Measurements from ENCODE around the gene MSH2.
A peak's percentile ranks its signal among the peaks of the same experiment; 100 is the strongest.

The MSH2 gene

GRCh38 chr2:47509821-47510385 is 106.9 kb downstream of the MSH2 start:
- no peak for DNase-seq

- DNase-seq = no peak
These were observed 107.8 kb downstream of the MSH2 start for GRCh38 chr2:47510745-47511144.

GRCh38 chr2:47512581-47513083 is 109.7 kb downstream of the MSH2 start:
- no peak for DNase-seq

GRCh38 chr2:47513981-47514520 is 111.1 kb downstream of the MSH2 start:
- DNase-seq = no peak

- no peak for DNase-seq
These were observed 113.6 kb downstream of the MSH2 start for GRCh38 chr2:47516360-47517104.

GRCh38 chr2:47518497-47519146 is 115.7 kb downstream of the MSH2 start:
- no peak for DNase-seq

GRCh38 chr2:47519147-47519537 is 116.2 kb downstream of the MSH2 start:
- no peak for DNase-seq

- no peak for DNase-seq
These were observed 116.8 kb downstream of the MSH2 start for GRCh38 chr2:47519604-47520301.

GRCh38 chr2:47520302-47520630 is 117.3 kb downstream of the MSH2 start:
- no peak for DNase-seq

- DNase-seq = peak; percentile 76
These were observed 118.1 kb downstream of the MSH2 start for GRCh38 chr2:47520825-47521665.

- DNase-seq = no peak
These were observed 118.8 kb downstream of the MSH2 start for GRCh38 chr2:47521666-47522285.

- no peak for DNase-seq
These were observed 122.2 kb downstream of the MSH2 start for GRCh38 chr2:47525167-47525566.

- no peak for DNase-seq
These were observed 125.5 kb downstream of the MSH2 start for GRCh38 chr2:47528455-47528854.

- DNase-seq = no peak
These were observed 125.9 kb downstream of the MSH2 start for GRCh38 chr2:47528874-47529273.

GRCh38 chr2:47530105-47530760 is 127.3 kb downstream of the MSH2 start:
- no peak for DNase-seq

GRCh38 chr2:47531378-47532042 is 128.6 kb downstream of the MSH2 start:
- no peak for DNase-seq
